NCI-H187 (cell line): ENCODE results near the gene ARHGAP45.

Experiments
- DNase-seq, 2 experiments: peaks; one replicate each; lab custom pipeline; 2025; lab: John Stamatoyannopoulos, UW

ARHGAP45 gene

DNA sequence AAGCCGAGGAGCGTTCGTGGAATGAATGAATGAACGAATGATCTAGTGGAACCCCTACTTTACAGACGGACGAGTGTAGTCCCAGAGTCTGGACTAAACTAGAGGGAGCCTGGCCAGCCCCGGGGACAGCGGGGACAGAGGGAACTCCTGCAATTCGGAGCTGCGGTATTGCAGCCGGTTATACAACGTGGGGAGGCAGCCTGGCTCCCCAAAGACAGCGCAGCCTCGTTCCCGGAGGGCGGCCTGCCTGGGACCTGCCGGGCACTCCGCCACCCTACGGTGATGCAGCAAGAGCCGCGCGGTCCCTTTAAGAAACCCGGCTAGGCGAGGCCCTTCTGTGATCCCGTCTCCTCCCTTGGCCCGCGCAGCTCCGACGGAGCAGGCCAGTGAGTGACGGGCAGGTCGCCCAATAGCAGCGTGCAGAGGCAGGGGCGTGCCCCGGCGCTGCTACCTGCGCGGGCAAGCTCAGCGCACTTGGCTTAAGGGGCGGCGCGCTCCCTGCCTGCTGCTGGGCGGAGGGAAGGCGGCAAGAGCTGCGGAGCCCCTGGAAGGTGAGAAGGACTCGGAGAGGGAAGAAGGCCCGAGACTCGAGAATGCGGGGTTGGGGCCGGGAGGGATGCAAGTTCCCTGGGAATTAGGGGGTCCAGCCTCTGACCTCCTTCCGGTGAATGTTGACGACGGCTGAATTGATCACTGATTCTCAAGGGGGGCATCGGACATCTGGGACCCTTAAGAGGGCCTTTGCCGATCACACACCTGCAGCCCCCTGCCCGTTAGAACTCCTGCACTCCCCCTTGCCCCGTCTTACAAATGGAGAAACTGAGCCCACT, 27.1 kb upstream of the ARHGAP45 start, which contains the start of gene ABCA7:
Gene ABCA7 (plus strand): TSS at position 462 of the 830 bp plus-strand sequence. CDS start 1,255 bp downstream, outside the sequence.
- peak; percentile 98 to 99 for DNase-seq

DNA sequence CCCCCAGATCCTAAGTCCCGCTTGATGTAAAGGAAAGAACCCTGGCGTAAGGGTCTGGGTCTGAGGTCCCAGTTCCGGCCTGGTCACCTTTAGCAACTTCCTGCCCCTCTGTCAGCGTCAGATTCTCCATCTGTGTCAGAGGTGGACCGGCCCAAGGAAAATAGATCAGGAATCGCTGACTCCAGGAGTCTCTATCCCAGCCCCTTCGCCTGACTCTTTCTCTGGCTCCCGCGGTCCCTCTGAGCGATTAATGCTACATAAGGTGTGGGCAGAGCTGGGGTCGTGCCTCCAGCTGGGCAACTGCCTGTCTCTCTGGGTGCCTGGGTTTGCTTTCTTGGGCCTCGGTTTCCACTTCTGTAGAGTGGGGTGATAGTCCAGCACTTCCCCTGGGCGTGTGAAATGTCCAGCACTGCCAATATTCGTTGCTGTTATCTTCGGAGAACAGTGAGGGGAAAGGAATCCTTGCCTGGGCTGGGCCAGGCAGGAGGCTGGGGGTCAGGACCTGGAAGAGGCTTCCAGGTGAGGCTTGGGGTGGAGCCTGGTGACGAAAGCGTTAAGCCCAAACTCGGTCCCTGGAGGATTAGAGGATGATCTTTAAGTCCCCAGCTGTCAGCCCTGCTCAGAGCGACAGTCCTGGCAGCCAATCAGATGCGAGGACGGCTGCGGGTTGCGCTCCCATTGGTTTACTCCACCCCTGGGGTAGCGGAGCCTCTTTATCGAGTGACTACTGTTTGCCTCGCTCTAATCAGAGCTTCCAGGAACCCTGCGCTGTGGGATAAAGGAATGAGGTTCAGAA, 26.3 kb upstream of the ARHGAP45 start:
- peak; percentile 88 to 90 for DNase-seq

DNA sequence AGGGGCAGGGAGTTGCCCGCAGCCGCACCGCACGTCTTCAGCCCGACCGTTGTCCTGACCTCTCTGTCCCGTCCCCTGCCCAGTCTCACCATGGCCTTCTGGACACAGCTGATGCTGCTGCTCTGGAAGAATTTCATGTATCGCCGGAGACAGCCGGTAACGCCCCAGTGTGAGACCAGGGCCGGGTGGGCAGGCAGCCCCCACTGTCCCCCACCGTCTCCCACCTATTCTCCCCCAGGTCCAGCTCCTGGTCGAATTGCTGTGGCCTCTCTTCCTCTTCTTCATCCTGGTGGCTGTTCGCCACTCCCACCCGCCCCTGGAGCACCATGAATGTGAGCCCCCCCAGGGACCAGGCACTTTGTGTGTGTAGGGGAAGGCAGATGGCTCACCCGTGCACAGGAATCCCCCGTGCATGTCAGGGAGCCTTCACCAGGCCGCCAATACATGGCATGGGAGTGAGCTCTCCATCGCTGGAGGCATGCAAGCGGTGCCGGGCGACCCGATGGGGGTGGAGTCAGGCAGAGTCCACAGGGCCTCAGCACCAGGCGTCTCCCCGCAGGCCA, 25.6 kb upstream of the ARHGAP45 start:
- no peak for DNase-seq

DNA sequence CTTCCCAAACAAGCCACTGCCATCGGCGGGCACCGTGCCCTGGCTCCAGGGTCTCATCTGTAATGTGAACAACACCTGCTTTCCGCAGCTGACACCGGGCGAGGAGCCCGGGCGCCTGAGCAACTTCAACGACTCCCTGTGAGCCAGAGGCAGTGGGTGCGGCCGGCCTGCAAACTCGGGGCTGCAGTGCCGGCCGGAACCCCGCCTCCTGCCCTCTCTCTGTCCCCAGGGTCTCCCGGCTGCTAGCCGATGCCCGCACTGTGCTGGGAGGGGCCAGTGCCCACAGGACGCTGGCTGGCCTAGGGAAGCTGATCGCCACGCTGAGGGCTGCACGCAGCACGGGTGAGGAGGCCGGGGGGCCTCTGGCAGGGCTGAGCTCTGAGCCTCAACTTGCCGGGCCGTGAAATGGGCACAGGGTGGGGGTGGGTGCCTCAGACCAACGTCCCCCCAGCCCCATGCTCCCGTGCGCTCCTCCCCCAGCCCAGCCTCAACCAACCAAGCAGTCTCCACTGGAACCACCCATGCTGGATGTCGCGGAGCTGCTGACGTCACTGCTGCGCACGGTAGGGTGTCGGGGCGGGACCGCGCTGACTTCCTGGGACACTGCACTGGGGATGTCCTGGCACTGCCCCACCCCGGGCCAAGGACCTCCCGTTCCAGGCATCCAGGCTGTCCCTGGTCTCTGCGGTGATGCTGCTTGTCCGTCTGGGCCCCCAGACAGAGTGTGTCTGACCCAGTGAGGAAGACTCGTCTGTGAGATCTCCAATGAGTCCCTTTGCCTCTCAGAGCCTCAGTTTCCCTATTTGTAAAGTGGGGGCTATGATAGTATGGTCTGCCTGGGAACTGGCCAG, 24.9 kb upstream of the ARHGAP45 start:
- DNase-seq: no peak

DNA sequence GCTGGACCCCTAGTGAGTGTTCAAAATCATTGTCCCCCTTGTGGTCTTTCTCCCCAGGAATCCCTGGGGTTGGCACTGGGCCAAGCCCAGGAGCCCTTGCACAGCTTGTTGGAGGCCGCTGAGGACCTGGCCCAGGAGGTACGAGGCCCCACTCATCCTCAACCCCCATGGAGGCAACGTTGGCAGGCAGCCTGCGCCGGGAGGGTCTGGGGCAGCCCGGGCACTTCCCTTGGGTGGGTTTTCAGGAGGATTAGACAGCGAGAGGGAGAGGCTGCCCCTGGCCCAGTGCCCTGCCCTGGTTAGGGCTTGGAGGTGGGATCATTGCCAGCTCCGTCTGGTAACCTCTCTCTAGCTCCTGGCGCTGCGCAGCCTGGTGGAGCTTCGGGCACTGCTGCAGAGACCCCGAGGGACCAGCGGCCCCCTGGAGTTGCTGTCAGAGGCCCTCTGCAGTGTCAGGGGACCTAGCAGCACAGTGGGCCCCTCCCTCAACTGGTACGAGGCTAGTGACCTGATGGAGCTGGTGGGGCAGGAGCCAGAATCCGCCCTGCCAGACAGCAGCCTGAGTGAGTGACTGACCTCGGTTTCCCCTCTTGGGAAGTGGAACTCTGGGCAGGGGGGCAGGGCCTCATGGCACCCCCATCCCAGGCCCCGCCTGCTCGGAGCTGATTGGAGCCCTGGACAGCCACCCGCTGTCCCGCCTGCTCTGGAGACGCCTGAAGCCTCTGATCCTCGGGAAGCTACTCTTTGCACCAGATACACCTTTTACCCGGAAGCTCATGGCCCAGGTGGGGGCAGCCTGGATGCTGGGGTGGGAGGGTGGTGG, 24.1 kb upstream of the ARHGAP45 start:
- DNase-seq: no peak

DNA sequence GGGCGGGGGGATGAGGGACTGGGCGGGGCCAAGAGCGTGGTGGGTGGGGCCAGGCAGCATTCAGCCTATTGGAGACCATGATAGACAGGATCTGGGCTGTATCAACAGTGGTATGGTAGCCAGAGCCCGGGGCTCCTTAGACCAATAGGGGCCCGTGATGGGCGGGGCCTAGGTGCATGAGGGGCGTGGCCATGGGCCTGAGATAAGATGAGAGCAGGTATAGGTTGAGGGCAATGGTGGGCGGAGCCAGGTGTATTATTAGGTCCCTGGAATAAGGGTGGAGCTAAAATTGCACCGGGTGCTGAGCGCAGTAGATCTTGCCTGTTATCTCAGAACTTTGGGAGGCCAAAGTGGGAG, 21.7 kb upstream of the ARHGAP45 start:
- DNase-seq: no peak

DNA sequence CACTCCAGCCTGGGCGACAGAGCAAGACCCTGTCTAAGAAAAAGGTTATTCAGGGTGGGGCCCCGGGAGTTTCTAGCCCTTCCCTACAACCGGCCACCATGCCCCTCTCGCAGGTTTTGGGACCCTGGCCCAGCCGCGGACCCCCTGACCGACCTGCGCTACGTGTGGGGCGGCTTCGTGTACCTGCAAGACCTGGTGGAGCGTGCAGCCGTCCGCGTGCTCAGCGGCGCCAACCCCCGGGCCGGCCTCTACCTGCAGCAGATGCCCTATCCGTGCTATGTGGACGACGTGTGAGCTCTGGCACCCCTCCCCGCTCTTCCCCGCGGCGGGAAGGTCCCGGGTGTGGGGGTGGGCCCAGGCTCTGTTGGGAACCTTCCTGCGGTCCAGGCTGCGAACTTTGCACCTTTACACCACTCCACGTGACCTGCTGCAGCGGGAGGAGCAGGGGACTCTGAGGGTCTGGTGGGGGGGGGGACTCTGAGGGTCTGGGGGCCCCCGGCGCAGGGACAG, 20.8 kb upstream of the ARHGAP45 start:
- no peak for DNase-seq

DNA sequence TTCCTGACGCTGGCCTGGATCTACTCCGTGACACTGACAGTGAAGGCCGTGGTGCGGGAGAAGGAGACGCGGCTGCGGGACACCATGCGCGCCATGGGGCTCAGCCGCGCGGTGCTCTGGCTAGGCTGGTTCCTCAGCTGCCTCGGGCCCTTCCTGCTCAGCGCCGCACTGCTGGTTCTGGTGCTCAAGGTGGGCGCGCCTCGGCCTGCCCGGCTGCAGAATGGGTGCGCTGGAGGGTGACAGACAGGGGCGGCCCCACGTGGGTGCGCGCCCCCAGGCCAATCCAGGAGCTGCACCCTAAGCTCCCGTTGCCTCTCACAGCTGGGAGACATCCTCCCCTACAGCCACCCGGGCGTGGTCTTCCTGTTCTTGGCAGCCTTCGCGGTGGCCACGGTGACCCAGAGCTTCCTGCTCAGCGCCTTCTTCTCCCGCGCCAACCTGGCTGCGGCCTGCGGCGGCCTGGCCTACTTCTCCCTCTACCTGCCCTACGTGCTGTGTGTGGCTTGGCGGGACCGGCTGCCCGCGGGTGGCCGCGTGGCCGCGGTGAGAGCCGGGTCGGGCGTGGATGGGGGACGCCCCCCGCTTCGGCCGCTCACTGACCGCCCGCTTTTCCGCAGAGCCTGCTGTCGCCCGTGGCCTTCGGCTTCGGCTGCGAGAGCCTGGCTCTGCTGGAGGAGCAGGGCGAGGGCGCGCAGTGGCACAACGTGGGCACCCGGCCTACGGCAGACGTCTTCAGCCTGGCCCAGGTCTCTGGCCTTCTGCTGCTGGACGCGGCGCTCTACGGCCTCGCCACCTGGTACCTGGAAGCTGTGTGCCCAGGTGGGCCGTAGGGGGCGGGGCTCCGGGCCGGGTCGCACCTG, 19.9 kb upstream of the ARHGAP45 start:
- DNase-seq: no peak

DNA sequence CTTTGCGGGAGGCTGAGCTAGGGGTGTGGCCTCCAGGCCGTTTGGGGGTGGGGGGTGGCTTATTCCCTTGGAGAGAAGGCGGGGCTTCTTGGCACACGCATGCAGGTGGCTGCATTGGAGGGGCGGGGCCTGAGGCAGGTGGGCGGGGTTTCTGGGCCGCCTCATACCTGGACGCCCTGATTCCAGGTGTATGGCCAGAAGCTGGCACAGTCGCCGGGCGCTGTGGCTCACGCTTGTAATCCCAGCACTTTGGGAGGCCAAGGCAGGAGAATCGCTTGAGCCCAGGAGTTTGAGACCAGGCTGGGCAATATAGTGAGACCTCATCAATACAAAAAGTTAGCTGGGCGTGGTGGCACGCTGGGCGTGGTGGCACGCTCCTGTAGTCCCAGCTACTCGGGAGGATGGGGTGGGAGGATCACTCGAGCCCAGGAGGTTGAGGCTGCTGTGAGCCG, 19.2 kb upstream of the ARHGAP45 start:
- no peak for DNase-seq

DNA sequence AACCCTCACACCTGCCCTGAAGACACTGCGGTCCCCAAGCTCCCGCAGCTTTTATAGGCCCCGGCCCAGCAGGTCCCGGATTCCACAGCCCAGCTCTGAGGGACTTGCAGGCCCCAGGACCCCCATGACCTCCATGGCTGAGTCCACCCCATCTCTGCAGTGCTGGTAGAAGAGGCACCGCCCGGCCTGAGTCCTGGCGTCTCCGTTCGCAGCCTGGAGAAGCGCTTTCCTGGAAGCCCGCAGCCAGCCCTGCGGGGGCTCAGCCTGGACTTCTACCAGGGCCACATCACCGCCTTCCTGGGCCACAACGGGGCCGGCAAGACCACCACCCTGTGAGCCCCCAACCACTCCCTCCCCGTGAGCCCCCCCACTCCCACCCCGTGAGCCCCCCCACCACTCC, 17.9 kb upstream of the ARHGAP45 start:
- no peak for DNase-seq

DNA sequence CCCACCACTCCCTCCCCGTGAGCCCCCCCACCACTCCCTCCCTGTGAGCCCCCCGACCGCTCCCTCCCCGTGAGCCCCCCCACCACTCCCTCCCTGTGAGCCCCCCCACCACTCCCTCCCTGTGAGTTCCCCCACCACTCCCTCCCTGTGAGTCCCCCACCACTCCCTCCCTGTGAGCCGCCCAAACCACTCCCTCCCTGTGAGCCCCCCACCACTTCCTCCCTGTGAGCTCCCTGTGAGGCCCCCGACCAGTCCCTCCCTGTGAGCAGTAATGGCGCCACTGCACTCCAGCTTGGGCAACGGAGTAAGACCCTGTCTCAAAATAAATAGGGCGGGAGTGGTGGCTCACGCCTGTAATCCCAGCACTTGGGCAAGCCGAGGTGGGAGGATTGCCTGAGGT, 17.2 kb upstream of the ARHGAP45 start:
- no peak for DNase-seq

DNA sequence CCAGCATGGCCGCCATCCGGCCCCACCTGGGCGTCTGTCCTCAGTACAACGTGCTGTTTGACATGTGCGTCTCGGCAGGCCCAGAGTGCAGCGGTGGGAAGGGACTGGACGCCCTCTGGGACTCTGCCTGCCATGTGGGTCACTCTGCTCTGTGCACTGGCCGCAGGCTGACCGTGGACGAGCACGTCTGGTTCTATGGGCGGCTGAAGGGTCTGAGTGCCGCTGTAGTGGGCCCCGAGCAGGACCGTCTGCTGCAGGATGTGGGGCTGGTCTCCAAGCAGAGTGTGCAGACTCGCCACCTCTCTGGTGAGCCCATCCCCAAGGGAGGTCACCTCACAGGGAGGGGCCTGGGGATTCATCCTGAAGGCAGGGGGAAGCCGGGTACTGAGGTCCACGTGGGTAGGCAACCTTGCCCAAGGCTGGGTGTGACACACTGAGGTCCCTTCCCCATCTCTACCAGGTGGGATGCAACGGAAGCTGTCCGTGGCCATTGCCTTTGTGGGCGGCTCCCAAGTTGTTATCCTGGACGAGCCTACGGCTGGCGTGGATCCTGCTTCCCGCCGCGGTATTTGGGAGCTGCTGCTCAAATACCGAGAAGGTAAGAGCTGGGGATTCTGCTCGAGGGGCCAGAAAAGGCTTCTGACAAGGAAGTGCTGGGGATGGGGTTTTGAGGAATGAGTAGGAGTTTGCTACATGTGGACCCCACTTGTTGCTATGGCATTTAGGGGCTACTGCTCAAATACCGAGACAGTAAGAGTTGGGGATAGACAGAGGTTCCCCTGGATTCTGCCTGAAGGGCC, 15.8 kb upstream of the ARHGAP45 start:
- DNase-seq: no peak

DNA sequence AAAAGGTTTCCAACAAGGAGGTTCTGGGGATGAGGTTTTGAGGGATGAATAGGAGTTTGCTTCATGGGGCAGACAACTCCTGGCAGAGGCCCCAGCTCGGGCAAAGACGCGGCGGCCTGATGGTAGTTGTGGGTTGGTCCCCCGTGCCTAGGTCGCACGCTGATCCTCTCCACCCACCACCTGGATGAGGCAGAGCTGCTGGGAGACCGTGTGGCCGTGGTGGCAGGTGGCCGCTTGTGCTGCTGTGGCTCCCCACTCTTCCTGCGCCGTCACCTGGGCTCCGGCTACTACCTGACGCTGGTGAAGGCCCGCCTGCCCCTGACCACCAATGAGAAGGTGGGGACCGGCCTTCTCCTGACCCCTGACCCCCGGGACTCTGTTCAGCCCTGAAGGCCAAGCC, 15.2 kb upstream of the ARHGAP45 start:
- DNase-seq: no peak

DNA sequence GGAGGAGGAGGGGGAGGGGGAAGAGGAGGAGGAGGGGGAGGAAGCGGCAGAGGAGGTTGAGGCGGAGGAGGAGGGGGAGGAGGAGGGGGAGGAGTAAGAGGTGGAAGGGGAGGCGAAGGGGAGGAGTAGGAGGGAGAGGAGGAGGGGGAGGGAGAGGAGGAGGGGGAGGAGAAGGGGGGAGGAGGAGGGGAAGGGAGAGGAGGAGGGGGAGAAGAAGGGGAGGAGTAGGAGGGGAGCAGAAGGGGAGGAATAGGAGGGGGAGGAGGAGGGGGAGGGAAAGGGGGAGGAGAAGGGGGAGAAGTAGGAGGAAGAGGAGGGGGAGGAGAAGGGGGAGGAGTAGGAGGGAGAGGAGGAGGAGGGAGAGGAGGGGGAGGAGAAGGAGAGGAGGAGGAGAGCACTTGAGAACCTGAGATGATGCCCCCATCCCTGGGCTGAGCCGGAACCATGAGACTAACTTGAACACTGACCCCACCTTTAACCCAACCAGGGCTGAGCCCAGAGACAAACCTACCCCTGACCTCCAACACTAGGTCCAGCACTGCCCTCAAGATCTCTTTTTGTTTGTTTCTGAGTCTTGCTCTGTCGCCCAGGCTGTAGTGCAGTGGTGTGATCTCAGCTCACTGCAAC, 14.5 kb upstream of the ARHGAP45 start:
- no peak for DNase-seq

DNA sequence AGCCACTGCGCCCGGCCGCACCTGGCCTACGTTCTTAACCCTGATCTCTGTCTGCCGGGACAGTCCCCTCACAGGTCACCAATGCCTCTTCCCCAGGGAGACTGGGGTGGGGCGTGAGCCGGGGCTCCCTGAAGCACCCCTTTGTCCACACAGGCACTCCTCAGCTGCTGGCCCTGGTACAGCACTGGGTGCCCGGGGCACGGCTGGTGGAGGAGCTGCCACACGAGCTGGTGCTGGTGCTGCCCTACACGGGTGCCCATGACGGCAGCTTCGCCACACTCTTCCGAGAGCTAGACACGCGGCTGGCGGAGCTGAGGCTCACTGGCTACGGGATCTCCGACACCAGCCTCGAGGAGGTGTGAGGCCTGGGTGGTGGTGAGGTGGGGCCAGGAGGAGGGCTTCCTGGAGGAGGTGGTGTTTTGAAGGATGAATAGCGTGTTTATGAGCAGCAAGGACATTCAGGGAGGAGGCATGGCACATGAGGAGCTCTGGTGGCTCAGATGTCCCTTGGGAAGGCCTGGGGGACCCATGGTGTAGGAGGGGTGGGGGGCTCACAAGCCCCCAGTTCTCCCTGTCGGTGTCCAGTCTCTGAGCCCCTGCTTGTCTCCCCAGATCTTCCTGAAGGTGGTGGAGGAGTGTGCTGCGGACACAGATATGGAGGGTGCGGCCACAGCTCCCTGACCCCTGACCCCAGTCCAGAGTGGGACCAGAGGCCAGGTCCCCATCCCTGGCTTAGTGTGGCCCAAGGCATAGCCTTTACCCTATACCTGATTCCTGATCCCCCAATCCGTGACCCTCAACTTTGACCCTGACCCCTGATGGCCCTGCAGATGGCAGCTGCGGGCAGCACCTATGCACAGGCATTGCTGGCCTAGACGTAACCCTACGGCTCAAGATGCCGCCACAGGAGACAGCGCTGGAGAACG, 13.5 kb upstream of the ARHGAP45 start:
- DNase-seq: no peak

DNA sequence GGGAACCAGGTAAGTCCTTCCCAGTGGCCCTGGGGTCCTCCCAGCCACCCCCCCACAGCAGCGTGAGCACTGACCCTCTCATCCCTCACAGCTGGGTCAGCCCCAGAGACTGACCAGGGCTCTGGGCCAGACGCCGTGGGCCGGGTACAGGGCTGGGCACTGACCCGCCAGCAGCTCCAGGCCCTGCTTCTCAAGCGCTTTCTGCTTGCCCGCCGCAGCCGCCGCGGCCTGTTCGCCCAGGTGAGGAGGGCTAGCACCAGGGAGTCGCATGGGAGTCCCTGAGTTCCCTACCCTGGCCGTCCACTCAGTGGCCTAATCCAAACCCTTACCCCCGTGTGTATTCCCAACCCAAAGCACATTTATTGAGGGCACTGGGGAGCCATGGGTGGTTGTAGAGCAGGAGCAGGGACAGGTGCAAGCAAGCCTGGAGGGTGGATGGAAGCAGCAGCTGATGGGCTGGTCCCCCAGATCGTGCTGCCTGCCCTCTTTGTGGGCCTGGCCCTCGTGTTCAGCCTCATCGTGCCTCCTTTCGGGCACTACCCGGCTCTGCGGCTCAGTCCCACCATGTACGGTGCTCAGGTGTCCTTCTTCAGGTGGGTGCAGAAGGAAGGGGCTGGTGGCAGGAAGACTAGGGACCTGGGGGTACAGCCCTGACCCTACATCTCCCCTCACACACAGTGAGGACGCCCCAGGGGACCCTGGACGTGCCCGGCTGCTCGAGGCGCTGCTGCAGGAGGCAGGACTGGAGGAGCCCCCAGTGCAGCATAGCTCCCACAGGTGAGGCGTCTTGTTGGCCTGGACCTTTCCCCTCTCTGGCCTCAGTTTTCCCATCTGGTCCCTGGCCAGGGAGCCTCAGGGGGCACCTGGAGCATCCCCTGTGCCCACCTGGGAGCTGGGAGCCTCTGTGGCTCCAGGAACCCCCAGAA, 12.6 kb upstream of the ARHGAP45 start:
- DNase-seq: no peak
